ENCODE data around the gene SBF1. TPM values are rescaled to one million over a fixed set of nuclear protein-coding genes. Genes with fewer than 3 reads are reported as not detected.
A peak's percentile ranks its signal among the peaks of the same experiment; 100 is the strongest.

SBF1 gene
- total and polyA plus RNA-seq, 2 of the 13 experiments (the other 11 are each of a cell fraction or from before 2014, with no cell fraction given): 31.7 to 40.9 TPM

- no peak for TF ChIP-seq ZFAT (CRISPR knock-in tag; conservative IDR thresholded peaks at IDR 0.05)
- TF ChIP-seq ZMYM3 (CRISPR knock-in tag; IDR thresholded peaks at IDR 0.05): no peak
- no peak for TF ChIP-seq ZNF878 (CRISPR knock-in tag; IDR thresholded peaks at IDR 0.05)
- TF ChIP-seq ZFP1 (CRISPR knock-in tag; IDR thresholded peaks at IDR 0.05): no peak
- TF ChIP-seq ZNF773 (CRISPR knock-in tag; IDR thresholded peaks at IDR 0.05; ENCODE audit: borderline replicate concordance): no peak
- no peak for TF ChIP-seq CEBPZ (IDR thresholded peaks at IDR 0.05; ENCODE audit: low read length)
- no peak for TF ChIP-seq DZIP1 (CRISPR knock-in tag; IDR thresholded peaks at IDR 0.05)
- 0 out of 2 replicates have a peak, but pooled peaks have one; percentile 25 for TF ChIP-seq HINFP (CRISPR knock-in tag; IDR thresholded peaks at IDR 0.05; ENCODE audit: low read depth)
- peak; percentile 70 for TF ChIP-seq ETV5 (CRISPR knock-in tag; IDR thresholded peaks at IDR 0.05; ENCODE audit: borderline replicate concordance)
- no peak for TF ChIP-seq ZNF549 (CRISPR knock-in tag; IDR thresholded peaks at IDR 0.05)
- TF ChIP-seq KDM5A (IDR thresholded peaks at IDR 0.05; ENCODE audit: borderline replicate concordance, low read length): no peak
- peak; percentile 64 for TF ChIP-seq YEATS4 (CRISPR knock-in tag; IDR thresholded peaks at IDR 0.05; ENCODE audit: borderline replicate concordance)
- no peak for TF ChIP-seq MYPOP (CRISPR knock-in tag; IDR thresholded peaks at IDR 0.05)
- TF ChIP-seq ZNF350 (CRISPR knock-in tag; IDR thresholded peaks at IDR 0.05; ENCODE audit: borderline replicate concordance, low read depth): no peak
- TF ChIP-seq ELF4 (CRISPR knock-in tag; IDR thresholded peaks at IDR 0.05; ENCODE audit: borderline replicate concordance): no peak
- TF ChIP-seq ZNF687 (CRISPR knock-in tag; IDR thresholded peaks at IDR 0.05): peak; percentile 3
Observed at GRCh38 chr22:50481440-50482106, 6.7 kb upstream of the SBF1 start, which contains the start of gene ADM2 (continued).

All from HepG2 (cell line).